Testis (tissue), 2 donors: Measurements from ENCODE around the gene WDFY2.

Source experiments
- POLR2A ChIP-seq: fragments of 450-650 bp; IDR thresholded peaks from one replicate; pipeline ENCODE4 v1.6.1; 2017; ENCODE audit warnings: antibody characterized with exemption, mild to moderate bottlenecking, moderate library complexity
- TF ChIP-seq, protein P1 (sequence below), 3 experiments: fragments of 450-650 bp in 2 of 3; fragments of 200-600 bp in 1 of 3; sonication (generic) in 1 of 3; IDR thresholded peaks; one replicate each; pipeline ENCODE4 v1.5.1; 2016 to 2019; ENCODE audit warnings: antibody characterized with exemption in 3 of 3, mild to moderate bottlenecking in 2 of 3, moderate library complexity in 1 of 3

DNA sequence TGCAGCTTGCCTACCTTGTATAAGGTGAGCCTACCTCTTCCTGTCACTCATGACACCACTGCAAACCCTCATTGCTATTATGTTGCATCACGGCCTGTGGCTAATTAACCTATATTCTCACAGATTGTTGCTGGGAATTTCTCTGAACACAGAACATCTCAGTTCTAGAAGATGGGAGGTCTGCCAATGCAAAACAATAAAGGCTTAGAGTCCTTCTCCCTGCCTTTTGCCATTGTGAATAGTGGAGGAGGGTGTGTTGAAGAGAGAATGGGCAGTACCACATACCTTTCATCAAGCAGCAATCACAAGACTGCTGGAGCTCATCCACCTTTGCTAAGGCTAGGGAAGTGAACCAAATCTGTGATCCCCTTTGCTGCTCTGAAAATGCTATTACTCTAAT lies 34.4 kb downstream of the WDFY2 start:
- TF ChIP-seq, protein P1, sequence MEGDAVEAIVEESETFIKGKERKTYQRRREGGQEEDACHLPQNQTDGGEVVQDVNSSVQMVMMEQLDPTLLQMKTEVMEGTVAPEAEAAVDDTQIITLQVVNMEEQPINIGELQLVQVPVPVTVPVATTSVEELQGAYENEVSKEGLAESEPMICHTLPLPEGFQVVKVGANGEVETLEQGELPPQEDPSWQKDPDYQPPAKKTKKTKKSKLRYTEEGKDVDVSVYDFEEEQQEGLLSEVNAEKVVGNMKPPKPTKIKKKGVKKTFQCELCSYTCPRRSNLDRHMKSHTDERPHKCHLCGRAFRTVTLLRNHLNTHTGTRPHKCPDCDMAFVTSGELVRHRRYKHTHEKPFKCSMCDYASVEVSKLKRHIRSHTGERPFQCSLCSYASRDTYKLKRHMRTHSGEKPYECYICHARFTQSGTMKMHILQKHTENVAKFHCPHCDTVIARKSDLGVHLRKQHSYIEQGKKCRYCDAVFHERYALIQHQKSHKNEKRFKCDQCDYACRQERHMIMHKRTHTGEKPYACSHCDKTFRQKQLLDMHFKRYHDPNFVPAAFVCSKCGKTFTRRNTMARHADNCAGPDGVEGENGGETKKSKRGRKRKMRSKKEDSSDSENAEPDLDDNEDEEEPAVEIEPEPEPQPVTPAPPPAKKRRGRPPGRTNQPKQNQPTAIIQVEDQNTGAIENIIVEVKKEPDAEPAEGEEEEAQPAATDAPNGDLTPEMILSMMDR (IDR thresholded peaks at IDR 0.05) = no peak
- TF ChIP-seq POLR2A = no peak
